HG03432 (cell line): ENCODE measurements around the gene RPE65.
A peak's percentile ranks its signal among the peaks of the same experiment; 100 is the strongest.
"Not testable (repeated sequence)": the region's sequence is repeated elsewhere in the genome, so short reads cannot be mapped to it uniquely, and the experiment has no call there.

Experiments used
- ATAC-seq: cut with Tn5 transposase; IDR thresholded peaks from one replicate; pipeline ENCODE4 v1.9.1; 2021; ENCODE audit warnings: mild to moderate bottlenecking, moderate library complexity; ENCODE audit not compliant: unreplicated experiment

Gene RPE65

GRCh38 chr1:68449901-68450300 is at the start of gene RPE65:
Gene RPE65 (minus strand): TSS chr1:68449954. CDS start chr1:68449905, 49 bp downstream.
- no peak for ATAC-seq

GRCh38 chr1:68497358-68497698 is 47.6 kb upstream of the RPE65 start:
- ATAC-seq = peak; percentile 18

GRCh38 chr1:68496680-68497357 is 47.1 kb upstream of the RPE65 start, which contains the start of gene DEPDC1:
Gene DEPDC1 (minus strand): TSS chr1:68497082. CDS start chr1:68496999, 83 bp downstream.
- peak; percentile 96 for ATAC-seq

GRCh38 chr1:68495968-68496679 is 46.4 kb upstream of the RPE65 start:
- ATAC-seq = peak; percentile 23

GRCh38 chr1:68495532-68495931 is 45.8 kb upstream of the RPE65 start:
- ATAC-seq = no peak

- ATAC-seq = no peak
Measured at GRCh38 chr1:68493193-68493592, 43.4 kb upstream of the RPE65 start.

GRCh38 chr1:68492255-68492654 is 42.5 kb upstream of the RPE65 start:
- ATAC-seq = not testable (repeated sequence)

GRCh38 chr1:68490046-68490651 is 40.4 kb upstream of the RPE65 start:
- ATAC-seq = no peak

GRCh38 chr1:68485431-68486022 is 35.8 kb upstream of the RPE65 start:
- no peak for ATAC-seq

GRCh38 chr1:68484618-68485017 is 34.9 kb upstream of the RPE65 start:
- no peak for ATAC-seq

GRCh38 chr1:68481041-68481440 is 31.3 kb upstream of the RPE65 start:
- no peak for ATAC-seq

GRCh38 chr1:68479501-68479900 is 29.7 kb upstream of the RPE65 start:
- ATAC-seq = no peak

GRCh38 chr1:68478662-68479061 is 28.9 kb upstream of the RPE65 start:
- ATAC-seq = no peak

- not testable (repeated sequence) for ATAC-seq
Measured at GRCh38 chr1:68476626-68477025, 26.9 kb upstream of the RPE65 start.

GRCh38 chr1:68473060-68473459 is 23.3 kb upstream of the RPE65 start:
- no peak for ATAC-seq

GRCh38 chr1:68470388-68470970 is 20.7 kb upstream of the RPE65 start:
- ATAC-seq = no peak

GRCh38 chr1:68464891-68465290 is 15.1 kb upstream of the RPE65 start:
- no peak for ATAC-seq

- no peak for ATAC-seq
Measured at GRCh38 chr1:68460935-68461334, 11.2 kb upstream of the RPE65 start.

GRCh38 chr1:68459796-68460195 is 10.0 kb upstream of the RPE65 start:
- no peak for ATAC-seq

- ATAC-seq = no peak
Measured at GRCh38 chr1:68459091-68459490, 9.3 kb upstream of the RPE65 start.

GRCh38 chr1:68456202-68456601 is 6.4 kb upstream of the RPE65 start:
- no peak for ATAC-seq
